ENCODE results near the gene ZNF652.

DNA sequence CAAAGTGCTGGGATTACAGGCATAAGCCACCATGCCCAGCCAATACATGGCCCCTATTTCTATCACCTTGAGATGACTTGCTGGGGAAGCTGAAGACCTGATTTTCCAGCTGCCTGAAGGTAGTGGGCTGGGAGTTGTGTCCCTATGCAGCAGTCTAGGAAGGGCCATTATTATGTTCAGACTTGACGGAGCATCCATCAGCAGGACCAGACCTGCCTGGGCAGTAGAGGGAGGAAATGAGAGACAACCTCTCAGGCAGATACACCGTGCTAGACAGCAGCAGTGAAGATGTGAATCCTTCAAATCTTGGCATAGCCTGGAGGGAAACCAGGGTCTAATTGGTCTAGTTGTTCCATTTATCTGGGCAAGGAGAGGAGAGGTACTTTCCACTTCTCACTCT lies 95.8 kb downstream of the ZNF652 start:
- TF ChIP-seq POLR2A (IDR thresholded peaks at IDR 0.05) (no peak), POLR2AphosphoS5 (IDR thresholded peaks at IDR 0.05) (no peak), EP300 (IDR thresholded peaks at IDR 0.05) (no peak)
- TF ChIP-seq, protein P1, sequence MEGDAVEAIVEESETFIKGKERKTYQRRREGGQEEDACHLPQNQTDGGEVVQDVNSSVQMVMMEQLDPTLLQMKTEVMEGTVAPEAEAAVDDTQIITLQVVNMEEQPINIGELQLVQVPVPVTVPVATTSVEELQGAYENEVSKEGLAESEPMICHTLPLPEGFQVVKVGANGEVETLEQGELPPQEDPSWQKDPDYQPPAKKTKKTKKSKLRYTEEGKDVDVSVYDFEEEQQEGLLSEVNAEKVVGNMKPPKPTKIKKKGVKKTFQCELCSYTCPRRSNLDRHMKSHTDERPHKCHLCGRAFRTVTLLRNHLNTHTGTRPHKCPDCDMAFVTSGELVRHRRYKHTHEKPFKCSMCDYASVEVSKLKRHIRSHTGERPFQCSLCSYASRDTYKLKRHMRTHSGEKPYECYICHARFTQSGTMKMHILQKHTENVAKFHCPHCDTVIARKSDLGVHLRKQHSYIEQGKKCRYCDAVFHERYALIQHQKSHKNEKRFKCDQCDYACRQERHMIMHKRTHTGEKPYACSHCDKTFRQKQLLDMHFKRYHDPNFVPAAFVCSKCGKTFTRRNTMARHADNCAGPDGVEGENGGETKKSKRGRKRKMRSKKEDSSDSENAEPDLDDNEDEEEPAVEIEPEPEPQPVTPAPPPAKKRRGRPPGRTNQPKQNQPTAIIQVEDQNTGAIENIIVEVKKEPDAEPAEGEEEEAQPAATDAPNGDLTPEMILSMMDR (IDR thresholded peaks at IDR 0.05): no peak
